Dermis microvascular lymphatic vessel endothelial cell (primary cell): ENCODE measurements around the gene PNMA5. TPM values are rescaled to one million over a fixed set of nuclear protein-coding genes. Genes with fewer than 3 reads are reported as not detected.

Experiments
- DNase-seq, 2 donors: peaks; one replicate each; pipeline versions ENCODE4 v3.0.0 to v3.0.0-alpha.2; 2010; ENCODE audit warnings: low read depth in 2 of 2
- total RNA-seq: library from RNA; depleted of rRNA; stranded (reverse); fragments of >200 nt; gene quantifications from 2 replicates; pipeline ENCODE4 v1.2.1, GENCODE V29; 2014

PNMA5 gene
- total RNA-seq, 1 donor from 2014 or later: not detected

DNA sequence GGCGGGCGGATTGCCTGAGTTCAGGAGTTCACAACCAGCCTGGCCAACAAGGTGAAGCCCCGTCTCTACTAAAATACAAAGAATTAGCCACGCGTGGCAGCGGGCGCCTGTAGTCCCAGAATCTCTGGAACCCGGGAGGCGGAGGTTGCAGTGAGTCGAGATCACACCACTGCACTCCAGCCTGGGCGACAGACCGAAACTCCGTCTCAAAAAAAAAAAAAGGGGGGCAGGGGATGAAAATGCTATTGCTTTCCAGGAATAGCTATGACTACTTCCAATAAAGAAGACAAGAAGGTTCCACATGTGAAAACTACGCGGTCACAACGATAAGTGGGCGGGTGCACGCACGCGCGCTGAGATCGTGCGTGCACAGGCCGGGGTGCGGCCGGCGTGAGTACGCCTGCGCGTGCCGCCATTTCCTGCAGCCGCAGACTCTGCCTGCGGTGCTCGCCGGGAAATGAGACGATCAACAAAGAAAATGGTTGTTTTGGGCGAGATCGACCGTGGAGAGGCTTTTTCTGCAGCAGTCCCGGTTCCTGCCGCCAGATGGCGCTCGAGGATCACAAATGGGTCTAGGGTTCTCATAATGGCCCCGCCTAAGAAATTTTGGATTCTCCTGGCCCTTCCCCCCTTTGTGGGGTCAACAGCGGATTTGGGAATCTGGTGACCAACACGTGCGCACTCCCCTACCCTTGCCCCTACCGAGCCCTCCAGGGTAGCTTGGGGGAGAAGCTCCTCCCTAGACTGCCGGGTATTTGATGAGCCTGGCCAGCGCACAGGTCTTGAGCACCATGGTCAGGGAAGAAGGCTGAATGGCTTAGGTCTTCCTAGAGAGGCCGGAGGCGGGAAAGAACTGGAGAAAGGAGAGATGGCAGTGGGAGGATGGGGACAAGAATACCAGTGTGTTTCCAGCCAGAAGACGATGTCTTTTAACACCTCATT, 35.1 kb downstream of the PNMA5 start:
- DNase-seq: peak; percentile 80 to 83

DNA sequence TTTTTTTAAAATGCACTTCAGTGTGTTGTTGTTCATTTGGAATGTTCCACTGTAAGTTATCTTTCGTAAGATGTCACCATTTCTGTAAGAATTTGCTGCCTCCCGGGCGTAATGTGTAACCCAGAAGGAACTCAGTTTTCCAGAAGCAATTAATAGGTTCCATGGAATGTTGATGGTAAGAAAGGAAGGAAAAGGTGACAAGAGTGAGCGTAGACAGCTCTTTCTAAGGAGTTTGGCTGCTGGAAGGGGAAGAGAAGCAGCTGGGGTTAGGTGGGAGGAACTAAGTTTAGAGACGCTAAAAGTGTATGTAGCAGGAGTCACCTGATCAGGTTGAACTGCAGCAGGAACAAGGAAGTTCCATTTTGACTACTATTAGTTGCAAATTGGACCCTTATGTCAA, 35.9 kb downstream of the PNMA5 start:
- no peak for DNase-seq

DNA sequence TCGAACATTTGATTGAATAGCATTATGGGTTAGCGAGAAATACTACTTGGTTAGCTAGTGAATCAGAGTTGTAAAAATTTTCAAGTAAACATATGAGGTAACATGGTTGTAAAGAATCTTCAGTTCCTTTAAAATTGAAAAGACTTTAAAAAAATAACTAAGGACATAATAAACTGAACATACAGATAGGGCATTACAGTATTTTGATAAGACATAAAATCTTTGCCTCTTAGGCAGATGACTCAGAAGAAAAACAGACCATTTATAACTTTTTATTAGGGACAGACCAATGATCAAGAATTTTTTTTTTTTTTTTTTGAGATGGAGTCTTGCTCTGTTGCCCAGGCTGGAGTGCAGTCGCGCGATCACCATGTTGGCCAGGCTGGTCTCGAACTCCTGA, 43.1 kb downstream of the PNMA5 start:
- peak in 1 of 2 donors; percentile 5 for DNase-seq

DNA sequence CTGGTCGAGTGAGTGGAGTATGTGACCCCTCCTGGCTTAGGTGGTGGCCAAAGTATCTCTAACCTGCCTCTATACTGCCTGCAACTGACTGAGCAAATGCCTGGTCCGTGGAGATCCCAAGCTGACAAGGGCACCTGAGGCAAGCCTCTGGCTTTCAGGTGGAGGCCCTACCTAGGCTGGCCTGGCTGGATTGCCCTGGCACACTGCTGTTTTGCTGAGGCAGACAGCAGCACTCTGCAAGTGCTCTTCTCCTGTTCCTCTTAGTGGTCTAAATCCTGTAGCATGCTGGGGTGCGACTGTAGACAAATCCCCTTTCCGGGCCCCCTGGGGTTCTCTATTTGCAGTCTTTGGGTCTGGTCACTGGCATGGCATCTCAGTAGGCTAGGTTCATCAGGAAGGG, 44.8 kb downstream of the PNMA5 start:
- DNase-seq: no peak

DNA sequence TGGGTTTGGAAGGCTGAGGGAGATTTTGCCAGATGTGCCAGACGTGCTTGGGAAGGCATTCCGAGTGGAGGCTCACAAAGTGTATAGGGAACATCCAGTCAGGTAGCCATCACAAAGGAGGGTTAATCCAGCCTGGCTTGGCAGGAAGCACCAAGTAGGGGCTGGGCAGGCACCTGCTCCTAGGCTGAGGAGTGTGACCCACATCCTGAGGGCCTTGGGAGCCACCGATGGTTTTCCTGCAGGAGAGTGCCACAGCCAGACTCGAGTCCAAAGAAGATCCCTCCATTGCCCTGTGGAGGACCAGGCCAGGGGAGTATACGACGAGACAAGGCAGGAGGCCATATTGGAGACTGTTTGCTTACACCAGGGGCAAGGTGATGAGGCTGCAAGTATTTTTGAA, 47.2 kb downstream of the PNMA5 start:
- DNase-seq: no peak

DNA sequence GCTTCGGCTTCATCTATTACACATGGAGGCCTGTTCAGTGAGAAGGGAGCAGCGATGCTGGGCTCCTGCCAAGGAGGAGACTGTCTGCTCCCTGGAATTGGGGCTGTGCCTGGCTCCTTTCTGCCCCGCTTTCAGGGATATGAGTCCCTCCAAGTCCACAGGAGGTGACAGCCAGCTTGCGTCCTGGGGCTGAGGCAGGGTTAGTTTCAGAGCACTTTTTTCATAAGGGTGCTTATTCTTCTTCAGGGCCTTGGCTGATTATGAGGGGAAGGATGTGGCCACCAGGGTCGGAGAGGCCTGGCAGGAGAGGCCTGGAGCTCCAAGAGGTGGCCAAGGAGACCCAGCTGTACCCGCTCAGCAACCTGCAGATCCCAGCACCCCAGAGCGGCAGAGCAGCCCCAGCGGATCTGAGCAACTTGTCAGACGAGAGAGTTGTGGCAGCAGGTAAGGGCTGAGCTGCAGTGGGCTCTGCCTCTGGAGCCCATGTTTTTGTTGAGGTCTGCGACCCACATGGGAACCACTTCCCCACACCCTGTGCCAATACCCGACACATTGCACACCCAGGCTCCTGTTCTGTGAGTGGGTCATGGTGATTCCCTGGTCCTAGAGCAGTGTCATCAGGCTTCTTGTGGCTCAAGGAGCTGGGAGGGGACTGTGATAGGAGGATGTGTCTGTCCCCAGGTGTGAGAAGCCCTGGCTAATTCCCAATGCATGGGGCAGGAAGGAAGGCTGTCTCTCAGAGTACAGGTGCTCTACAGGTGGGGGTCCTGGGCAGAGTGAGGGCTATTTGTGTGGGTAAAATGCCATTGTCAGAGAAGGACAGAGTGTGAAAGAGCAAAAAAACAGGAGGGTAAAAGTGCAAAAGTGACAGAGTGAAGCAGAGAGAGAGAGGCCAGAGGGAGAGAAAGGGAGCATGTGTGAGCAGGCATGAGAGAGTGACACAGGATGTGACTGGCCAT, 48.6 kb downstream of the PNMA5 start:
- no peak for DNase-seq

DNA sequence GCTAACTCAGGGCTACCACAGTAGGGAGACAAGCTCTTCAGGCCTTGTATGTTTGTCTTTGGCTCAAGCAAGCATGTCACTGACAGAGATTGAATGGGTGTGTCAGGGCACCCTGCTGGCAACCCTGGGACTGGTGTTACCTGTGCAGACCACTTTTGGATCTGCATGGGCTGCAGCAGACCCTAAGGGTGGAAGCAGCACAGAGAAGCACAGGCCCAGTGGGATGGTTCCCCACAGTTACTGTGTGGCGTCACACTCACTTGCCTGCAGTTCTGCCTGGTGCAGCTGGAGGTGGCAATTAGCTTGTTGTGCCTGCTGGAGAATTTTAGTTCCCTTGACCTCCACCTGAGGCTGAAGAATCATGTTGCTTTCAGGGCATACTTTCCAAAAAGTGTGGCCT, 50.1 kb downstream of the PNMA5 start:
- no peak for DNase-seq

DNA sequence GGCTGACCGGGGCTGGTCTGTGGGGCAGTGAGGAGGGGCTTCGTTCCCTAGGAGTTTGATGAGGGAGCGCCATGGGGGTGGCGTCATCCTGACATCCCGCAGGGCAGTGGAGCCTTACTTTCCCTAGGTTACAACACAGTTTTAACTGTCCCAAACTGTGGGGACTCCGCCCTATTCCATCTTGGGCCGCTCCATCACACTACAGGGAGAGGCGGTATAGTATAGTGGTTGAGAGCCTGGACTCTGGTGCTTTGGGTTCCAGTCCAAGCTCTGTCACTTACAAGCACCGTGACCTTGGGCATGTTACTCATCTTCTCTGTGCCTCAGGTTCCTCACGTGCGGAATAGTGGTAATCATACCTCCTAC, 51.9 kb downstream of the PNMA5 start:
- no peak for DNase-seq

DNA sequence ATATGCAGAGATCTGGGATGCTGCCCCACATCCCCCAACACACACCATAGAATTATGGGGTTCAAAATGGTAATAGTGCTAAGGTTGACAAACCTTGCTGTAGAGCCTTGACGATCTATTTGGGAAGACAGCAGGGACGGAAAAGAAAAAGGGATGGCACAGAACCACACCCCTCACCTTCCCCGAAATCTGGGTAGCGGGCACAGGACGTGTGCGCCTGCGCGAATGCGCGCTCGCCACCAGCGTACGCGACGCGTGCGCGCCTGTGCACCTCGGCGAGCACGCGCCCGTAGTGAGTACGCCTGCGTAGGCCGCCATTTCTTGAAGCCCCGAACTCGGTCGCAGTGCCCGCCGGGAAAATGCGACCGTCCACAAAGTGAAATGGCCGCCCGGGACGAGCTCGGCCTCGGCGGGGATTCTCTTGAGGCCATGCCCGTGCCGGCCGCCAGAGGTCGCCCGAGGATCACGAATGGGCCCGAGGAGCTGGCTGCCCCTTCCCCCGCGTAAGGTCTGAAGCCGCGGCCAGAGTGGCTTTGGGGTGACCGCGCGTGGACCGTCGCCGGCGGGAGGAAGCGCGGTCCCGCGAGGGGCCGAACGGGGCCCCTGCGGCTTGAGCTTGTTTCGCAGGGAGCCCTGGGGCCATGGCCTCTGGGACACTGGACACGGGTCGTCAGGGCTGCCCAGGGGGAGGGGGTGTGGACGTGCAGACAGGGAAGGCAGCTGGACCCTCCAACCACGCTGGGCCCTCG, 52.4 kb downstream of the PNMA5 start:
- peak; percentile 79 to 91 for DNase-seq

Other genes with a start within 250 kb of the PNMA5 start
- gene MAGEA2, start 240.3 kb downstream of the PNMA5 start, total RNA-seq: not detected in 2 replicates
- not detected in 2 replicates for gene CSAG3, start 234.9 kb downstream of the PNMA5 start, total RNA-seq
- not detected in 2 replicates for gene MAGEA6, start 224.4 kb downstream of the PNMA5 start, total RNA-seq
- 14.4 and 17.3 TPM in 2 replicates for gene CETN2, start 163.4 kb downstream of the PNMA5 start, total RNA-seq
- gene NSDHL, start 163.1 kb downstream of the PNMA5 start, total RNA-seq: 13.9 and 15.5 TPM in 2 replicates
- gene ZNF185, start 96.0 kb downstream of the PNMA5 start, total RNA-seq: 6.5 and 8.5 TPM in 2 replicates
- gene PNMA3, start 62.4 kb upstream of the PNMA5 start, total RNA-seq: 0.13 TPM in 1 of 2 replicates, not detected in the other
- 0.39 and 1.0 TPM in 2 replicates for gene PNMA6A, start 78.3 kb upstream of the PNMA5 start, total RNA-seq
- not detected in 2 replicates for gene MAGEA1, start 185.2 kb upstream of the PNMA5 start, total RNA-seq